Measurements from ENCODE around the gene CDH13.

Gene CDH13

DNA sequence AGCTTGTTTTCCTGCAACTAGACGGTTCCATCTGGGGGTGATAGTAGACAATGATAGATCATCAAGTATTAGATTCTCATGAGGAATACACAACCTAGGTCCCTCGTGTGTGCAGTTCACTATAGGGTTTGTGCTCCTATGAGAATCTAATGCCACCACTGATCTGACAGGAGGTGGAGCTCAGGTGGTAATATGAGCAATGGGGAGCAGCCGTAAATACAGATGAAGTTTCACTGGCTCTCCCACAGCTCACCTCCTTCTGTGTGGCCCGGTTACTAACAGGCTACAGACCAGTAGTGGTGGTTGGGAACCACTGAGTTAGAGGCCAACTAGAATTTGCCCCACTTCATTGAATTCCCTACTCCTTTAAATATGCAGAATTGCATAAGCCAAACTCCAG, 1033.5 kb downstream of the CDH13 start:
- DNase-seq (ENCODE audit: low read depth in 2 of 2) = no peak

DNA sequence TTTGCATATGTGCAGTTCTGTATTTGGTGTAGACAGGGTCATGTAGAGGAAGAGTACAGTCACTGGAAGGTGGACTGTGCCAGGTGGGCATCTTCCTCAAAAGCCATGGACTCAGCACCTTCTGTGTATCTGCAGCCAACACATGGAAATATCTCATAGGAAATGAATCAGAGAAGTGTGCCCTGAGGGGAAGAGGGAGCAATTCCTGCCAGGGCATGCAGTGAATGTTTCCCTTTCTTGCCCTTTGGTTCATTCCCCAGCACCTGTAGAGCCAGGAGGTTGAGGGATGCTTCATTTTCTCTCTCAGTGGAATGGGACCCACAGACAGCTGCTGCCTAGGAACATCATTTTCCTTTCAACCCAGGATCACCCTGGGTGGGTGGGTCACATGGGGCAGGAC, 1034.9 kb downstream of the CDH13 start:
- DNase-seq (ENCODE audit: low read depth in 2 of 2) = no peak

DNA sequence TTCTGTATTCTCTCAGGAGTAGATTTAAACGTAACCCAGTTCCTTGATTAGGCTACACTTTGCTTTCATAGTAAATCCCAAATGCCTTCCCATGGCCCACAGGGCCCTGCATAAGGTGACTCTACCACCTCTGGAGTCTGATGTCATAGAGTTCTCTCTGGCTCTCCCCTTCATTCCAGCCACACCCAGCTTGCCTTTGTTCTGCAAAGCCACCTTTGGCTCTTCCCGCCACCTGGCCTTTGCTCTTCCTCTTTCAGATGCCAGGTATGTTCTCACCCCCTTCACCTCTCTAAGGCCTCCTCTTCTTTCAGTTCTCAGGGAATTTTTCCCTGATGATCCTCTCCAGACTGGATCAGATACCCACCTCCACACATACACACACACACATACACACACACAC, 1039.7 kb downstream of the CDH13 start:
- DNase-seq (ENCODE audit: low read depth in 2 of 2) = no peak

DNA sequence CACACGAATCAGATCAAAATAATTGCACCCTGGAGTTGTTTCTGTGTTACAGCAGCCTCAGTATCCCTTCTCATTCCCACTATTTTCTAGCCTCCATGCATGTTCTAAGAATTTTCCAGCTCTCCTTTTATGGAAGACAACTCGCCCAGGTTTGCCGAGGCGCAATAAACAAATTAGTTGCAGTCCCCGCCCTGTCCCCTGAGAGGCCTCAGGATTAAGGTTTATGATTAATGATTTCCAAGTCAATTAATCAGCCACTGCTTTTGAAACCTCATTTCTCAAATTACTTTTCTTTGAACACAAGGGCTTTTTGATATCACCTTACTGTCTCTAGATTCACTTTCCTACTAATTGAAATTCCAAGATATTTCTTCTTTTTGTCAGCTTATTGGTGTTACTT, 1042.7 kb downstream of the CDH13 start:
- DNase-seq (ENCODE audit: low read depth in 2 of 2) = no peak

DNA sequence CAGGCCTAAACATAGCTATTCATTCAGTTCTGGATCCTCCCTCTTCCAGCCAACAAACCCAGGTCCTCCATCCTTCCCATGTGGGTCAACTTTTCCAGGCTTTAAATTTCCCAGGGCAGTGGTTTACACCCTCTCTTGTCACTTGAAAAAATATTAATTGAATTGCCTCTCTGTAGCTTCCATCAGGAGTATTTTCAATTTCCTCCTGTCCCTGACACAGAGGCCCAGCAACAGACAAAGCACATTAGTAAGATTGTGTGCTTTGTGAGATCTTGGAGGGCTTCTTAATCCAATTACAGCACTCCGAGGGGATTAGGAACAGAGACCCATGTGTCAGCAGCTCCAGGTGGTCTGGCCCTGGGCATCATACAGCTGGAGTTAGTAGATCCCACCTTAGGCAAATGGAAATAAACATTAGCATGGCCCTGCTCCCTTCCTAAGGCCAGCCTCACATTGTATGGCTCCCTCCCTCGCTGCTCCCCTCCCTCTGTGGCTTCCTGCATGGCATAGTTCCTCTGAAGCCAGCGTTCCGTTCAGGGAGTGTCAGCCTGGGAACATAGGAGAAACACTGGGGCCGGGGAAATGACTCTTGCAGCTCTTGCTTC, 1048.3 kb downstream of the CDH13 start:
- DNase-seq (ENCODE audit: low read depth in 2 of 2) = no peak

DNA sequence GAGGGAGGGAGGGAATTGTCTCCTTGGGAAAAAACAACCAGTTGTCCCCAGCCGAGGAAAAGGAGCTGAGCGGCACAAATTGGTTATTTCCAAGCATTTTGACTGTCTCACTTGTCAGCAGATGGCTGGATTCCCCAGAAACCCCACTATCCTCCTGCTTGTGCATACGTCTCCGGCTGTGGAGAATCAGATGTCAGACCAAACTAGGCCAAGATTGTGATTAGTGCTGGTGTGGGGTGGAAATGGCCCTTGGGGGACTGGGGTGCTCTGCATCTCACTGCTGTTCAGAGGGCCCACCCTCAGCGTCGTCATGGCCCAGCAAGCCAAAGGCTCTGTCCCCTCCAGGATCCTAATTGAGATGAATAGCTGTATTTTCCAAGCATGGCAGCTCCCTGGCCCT, 1049.3 kb downstream of the CDH13 start:
- DNase-seq (ENCODE audit: low read depth in 2 of 2) = no peak

DNA sequence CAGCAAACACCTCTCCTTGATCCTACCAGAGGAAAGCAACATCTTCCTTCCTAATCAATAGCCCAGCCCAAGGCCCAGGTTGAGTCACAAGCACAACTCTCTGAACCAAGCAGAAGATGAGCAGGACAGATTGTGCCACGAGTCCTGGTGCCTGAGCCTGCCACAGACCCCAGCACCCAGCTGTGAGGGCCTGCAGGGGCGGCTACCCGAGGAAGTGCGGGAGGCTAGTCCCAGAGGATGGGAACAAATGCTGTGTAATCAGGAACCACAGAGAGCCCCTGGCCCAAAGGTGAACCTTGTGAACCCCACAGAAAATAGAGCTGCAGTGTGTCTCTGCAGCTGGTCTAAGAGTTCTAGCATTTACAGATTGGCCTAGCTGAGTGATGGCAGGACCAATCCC, 1054.2 kb downstream of the CDH13 start:
- no peak for DNase-seq (ENCODE audit: low read depth in 2 of 2)

DNA sequence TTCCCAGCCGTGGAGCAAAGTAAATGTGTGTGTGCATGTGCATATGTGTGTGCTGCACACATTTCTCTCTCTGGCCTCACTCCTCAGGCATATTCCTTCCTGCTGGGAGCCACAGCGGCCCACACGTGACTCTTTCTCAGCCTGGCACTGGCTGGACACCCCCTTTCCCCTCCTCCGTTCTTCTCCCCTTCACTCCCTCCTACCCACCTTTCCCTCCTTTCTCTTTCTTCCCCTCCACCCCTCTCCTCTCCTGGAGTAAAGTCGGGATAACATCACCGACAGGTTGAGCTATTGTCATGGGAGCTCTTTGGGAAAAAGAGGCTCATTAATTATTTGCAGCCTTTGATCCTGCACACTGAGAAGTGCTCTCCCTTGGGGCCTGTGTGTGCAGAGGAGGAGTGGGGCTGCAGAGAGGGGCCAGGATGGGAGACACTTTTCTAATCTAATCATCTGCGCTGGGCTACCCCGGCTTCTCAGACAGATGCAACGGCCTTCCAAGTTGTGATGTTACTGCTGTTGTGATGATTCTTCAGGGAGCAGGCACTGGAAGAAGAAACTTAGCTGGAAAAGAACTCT, 1054.7 kb downstream of the CDH13 start:
- no peak for DNase-seq (ENCODE audit: low read depth in 2 of 2)

DNA sequence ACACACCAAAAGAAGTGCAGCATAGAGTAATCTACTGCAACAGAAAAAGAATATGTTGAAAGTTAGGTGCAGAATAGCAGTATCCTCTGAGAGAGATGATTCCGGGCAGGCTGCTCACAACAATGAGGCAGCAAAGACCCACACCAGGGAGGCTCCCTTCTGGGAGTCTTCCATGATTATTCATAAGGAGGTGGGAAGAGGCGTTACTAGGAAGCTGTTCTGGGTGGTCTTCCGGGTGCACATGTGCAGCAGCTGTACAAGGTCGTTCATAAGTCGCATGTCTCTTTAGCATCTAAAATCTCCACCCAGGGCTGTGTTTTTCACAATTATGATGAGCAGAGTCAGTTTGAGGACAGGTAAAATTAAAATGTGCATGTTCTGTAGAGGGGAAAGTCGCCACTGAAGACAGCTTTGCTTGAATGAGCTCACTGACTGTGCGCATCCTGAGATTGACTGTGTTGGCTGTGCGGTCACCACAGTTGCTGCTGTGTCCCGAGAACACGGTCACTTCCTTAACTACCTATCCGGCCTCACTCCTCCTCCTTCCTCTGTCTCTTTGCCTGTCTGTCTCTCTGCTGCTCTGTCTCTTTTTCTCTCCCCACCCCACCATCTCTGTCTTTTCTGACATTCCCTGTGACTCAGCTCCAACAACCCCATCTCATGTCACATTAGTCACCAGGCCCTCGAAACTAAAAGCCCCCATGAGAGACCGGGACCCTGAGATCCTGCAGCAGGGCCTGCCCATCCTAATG, 1055.5 kb downstream of the CDH13 start:
- DNase-seq (ENCODE audit: low read depth in 2 of 2) = peak in 1 of 2 experiments; percentile 43

DNA sequence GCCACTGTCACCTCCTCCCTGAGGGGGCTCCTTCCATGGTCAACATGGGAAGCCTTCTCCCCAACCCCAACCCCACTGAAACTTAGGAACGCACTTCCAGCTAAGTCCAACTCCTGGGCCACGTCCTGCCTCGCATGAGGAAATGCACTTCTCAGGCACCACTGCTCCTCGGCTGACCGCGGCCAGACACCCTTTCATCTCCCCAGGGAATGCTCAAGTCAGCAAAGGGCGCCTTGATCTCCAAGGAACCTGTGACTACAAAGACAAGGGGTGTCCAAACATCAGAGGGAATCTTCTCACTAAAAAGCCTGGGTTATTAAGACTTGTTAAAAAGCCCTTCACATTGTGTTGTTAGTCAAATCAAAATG, 1056.1 kb downstream of the CDH13 start:
- DNase-seq (ENCODE audit: low read depth in 2 of 2) = no peak

DNA sequence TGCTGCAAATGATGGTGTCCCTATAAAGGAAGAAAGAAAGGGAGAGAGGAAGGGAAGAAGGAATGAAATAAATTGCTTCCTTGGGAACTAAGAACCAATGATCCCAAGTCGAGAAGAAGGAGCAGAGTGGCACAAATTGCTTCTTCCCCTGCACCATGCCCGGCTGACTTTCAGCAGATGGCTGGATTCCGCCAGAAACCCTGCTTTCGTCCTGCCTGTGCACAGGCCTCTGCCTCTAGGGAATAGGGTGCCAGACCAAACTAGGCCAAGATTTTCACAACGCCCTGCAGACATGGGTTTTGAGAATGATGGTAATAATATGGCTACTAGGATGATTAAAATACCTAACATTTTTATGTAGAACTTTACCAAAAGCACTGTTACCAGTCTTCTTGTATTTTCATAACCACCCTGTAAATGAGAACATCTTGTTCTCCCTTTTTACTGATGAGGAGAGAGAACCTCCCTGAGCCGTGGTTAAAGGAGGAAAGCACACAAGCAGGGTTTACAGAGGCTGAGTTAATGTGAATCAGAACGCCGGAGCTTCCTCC, 1058.9 kb downstream of the CDH13 start:
- no peak for DNase-seq (ENCODE audit: low read depth in 2 of 2)

DNA sequence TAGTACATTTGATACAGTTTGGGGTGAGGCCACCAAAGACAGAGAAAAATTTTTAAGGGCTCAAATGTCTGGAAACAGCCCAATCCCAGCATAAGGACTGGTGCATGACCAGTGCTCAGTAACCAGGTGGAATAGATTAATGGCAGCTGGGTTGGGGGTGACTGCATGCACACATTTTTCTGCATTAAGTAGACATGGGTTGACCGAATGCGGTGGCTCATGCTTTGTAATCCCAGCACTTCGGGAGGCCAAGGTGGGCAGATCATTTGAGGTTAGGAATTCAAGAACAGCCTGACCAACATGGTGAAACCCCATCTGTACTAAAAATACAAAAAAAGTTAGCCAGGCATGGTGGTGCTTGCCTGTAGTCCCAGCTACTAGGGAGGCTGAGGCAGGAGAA, 1060.0 kb downstream of the CDH13 start:
- no peak for DNase-seq (ENCODE audit: low read depth in 2 of 2)

DNA sequence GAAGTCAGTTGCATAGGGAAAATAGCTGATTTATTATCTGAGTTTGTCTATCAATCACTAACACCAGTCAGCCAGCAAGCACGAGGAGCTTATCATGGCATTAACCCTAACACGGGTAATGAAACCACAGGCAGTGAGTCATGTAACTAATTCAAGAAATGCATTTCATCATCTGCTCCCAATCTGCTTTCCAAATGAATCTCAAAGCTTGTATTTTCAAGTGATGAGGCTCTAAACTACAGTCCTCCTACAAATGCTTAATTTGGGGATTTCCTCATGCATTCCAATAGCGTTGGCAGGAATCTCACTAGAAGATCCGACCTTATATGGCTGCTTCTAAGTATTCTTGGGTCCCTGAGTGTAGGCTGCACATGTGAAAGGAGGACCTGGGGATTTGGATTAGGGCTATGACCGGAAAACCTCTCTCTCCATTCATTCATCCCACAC, 1062.6 kb downstream of the CDH13 start:
- DNase-seq (ENCODE audit: low read depth in 2 of 2) = peak; percentile 98

DNA sequence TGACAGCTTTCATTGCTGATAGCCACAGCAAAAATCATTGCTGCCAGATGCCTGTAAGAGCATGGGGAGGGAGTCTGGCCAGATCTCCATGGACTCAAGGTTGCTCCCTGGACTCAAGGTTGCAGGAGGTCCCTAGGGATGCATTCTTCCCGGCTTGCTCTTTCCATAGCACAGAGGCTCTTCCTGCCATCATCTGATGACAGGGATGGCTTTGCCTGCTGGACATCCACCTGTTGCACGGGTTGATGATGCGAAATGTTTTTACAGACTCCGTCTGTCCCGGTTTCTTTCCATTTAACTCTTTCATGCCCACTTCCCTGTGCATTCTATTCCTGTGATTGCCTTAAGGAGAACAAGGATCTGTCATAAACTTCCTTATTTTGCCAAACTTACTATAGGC, 1065.5 kb downstream of the CDH13 start:
- DNase-seq (ENCODE audit: low read depth in 2 of 2) = no peak

DNA sequence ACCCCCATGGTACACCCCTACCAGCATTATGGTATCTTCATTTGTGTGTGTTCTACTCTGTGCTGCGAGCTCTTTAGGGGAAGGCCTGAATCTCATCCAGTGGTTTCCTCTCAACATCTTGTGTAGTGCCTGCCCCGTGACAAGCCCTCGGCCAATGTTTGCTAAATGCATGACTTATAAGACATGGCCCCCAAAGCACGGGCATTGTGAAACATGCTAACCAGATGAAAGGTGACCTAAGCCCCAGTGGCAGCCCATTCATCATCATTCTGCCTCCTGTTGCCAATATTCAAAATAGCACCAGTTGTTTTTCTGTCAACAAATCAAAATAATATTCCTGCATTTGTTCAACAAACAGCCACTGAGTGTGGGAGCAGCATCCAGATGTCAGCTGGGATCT, 1072.2 kb downstream of the CDH13 start:
- DNase-seq (ENCODE audit: low read depth in 2 of 2) = no peak

DNA sequence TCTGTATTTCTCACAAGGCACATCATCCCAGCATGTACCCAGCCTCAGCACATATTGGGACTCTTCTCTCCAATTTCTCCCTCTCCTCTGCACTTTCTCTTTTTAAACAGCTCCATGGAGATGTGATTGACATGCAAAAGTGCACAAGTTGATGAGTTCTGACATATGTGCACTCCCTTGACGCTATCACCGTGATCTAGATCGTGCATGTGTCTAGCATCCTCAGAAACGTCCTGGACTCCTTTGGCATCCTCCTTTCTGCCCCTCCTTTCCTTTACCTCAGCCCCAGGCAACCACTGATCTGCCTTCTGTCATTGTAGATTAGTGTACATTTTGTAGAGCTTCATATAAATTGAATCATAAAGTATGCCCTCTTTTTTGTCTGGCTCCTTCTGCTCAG, 1073.0 kb downstream of the CDH13 start:
- no peak for DNase-seq (ENCODE audit: low read depth in 2 of 2)

DNA sequence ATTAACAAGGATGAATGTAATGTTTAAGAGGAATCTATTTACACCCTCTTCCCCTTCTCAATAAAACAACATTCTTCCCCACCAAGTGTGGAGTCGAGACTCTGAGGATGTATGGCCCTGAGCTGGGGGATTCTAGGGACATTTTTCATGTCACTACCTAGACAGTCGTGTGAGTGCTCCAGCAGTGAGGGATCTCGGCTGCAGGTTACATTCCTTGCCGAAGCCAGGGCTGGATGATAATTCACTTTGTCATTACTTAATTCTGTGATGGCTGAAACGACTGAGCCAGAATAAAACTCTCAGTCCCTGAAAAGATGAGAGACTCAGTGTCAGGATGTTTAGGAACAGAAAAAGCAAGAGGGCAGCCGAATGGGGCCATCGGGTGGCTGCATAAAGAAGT, 1074.1 kb downstream of the CDH13 start:
- no peak for DNase-seq (ENCODE audit: low read depth in 2 of 2)

DNA sequence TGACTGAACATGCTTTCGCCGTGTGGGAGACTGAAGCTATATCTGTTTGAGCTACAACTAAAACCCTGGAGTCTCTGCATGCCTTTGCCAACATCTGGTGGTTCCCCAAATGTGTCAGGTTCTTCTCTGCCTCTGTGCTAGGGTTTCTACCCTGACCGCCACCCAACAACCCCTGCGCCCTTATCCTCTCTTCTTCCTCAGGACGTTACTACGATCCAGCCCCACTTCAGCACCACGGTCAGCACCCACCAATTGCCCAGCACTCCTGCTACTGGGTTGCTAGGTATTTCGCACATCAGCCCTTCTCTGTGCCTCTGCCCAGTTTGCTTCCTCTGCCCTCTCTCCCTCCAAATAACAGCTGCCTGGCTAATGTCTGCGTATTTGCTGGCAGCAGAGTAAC, 1074.7 kb downstream of the CDH13 start:
- DNase-seq (ENCODE audit: low read depth in 2 of 2) = no peak

DNA sequence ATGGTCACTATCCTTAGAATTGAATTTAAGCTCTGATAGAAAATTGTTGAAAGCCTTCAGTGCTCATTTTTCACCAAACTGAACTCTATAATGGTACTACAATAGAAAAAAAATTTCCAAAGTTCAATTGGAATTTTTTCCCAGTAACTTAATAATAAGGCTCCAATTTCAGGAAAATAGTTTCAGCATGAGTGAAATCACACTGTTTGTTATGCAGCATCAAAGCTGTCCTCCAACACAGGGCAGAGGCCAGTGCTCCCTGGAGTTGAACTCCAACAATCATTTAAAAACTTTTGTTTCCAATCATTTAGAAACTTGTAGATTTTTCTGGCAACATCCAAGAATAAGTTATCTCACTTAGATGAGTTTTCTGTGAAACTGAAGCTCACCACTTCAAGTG, 1077.9 kb downstream of the CDH13 start:
- no peak for DNase-seq (ENCODE audit: low read depth in 2 of 2)

DNA sequence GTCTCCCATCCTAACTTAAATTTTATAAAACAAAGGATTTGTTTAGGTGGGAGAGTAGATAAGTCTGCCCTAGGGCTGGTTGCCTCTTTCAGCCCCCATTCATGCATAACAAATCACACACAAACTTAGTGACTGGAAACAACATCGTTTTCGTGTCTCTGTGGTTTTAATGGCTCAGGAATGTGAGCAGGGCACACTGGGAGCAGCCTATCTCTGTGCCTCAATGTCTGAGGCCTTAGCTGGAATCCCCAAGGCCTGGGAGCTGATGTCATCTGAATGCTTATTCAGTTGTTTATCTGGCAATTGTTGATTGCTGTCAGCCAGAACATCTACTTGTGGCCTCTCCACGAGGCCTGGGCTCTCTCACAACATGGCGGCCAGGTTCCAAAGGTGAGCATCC, 1079.1 kb downstream of the CDH13 start:
- DNase-seq (ENCODE audit: low read depth in 2 of 2) = no peak

DNA sequence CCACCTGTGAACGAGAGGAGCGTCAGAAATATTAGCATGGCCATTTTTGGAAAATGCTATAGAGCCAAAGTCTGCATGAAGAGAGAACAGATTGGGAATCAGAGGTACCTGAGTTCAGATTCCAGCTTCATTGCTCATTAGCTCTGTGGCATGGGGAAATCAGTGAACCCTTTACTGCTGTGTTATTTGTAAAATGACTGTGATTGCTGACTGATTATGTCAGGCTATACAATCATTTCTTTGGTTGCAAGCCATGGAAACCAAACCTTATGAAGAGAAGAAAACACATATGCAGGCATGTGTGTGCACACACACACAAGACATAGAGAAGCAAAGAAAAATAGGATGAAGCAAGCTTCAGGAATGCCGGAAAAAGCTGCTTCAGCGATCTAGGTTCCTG, 1079.6 kb downstream of the CDH13 start:
- DNase-seq (ENCODE audit: low read depth in 2 of 2) = peak; percentile 57 to 65

DNA sequence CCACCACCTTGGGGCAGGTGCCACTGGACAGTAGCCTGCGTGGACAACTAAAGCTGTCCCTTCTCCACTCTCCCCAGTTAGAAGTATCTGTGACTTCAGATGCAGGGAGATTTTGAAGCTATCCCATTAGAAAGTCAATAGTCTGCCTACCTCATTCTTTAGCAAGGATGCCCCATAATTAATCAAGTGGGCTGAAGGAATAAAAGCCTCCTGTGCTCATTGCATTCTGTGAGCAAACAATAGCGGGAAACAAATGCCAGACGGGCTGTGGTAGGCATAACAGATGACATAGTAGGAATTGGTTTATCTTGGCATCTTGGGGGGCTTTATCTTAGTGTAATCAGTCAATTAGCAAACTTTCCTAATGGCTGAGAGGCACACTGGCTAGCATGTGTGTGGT, 1084.3 kb downstream of the CDH13 start:
- DNase-seq (ENCODE audit: low read depth in 2 of 2) = no peak

DNA sequence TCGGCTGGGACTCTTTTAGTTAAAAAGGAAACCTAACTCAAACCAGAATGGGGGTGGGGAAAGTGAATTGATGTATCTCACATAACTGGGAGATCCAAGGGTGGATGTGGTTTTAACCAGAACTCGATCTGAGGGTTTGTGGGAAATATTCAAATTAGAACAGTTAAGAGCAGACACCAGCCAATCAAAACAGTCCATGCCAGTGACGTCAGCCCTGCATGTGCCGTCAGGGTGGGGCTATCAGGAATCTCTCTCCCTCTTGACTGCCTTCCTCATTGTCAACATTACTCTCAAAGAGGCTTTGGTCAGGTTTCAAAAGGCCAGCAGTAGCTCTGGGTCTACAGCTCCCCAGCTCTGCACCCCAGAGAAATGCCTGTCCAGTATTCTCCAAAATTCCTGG, 1086.8 kb downstream of the CDH13 start:
- DNase-seq (ENCODE audit: low read depth in 2 of 2) = no peak

Measured in fibroblast of skin of left biceps (primary cell).